MCF 10A (cell line): ENCODE data around the gene NDUFS8. TPM values are rescaled to one million over a fixed set of nuclear protein-coding genes. Genes with fewer than 3 reads are reported as not detected.

Source experiments
- BruUV-seq: library from RNA; stranded (reverse); fragments of 400-500 nt; replicated peaks from 2 replicates; lab custom pipeline; 2021; lab: Mats Ljungman, UMichigan
- CTCF ChIA-PET: fragments of 300-600 bp; sonication (Branson Sonifier 250); formaldehyde crosslinking; extraction: SDS; loops from one replicate; lab custom pipeline; 2021; ENCODE audit warnings: antibody characterized with exemption, inconsistent platforms; lab: Yijun Ruan, JAX
- POLR2A ChIA-PET: fragments of 300-600, 350-650 bp; sonication (Branson Sonifier 250); formaldehyde crosslinking; extraction: SDS; loops from one replicate; lab custom pipeline; 2020; ENCODE audit warnings: antibody characterized with exemption, inconsistent platforms; lab: Yijun Ruan, JAX
- DNase-seq: peaks from one replicate; pipeline ENCODE4 v3.0.0-alpha.2; 2018; ENCODE audit not compliant: unreplicated experiment
- H3K27ac Mint-ChIP-seq: one replicate; pipeline ENCODE4 v1.8.0; 2022; ENCODE audit warnings: mild to moderate bottlenecking, low read depth, mixed read lengths; ENCODE audit not compliant: unreplicated experiment
- H3K27me3 Mint-ChIP-seq: one replicate; pipeline ENCODE4 v1.8.0; 2022; ENCODE audit warnings: mixed read lengths; ENCODE audit not compliant: insufficient read depth, unreplicated experiment
- H3K36me3 Mint-ChIP-seq: one replicate; pipeline ENCODE4 v1.8.0; 2022; ENCODE audit warnings: mild to moderate bottlenecking, moderate library complexity, mixed read lengths; ENCODE audit not compliant: insufficient read depth, unreplicated experiment
- H3K4me1 Mint-ChIP-seq: one replicate; pipeline ENCODE4 v1.8.0; 2022; ENCODE audit warnings: mixed read lengths; ENCODE audit not compliant: insufficient read depth, unreplicated experiment
- H3K4me3 Mint-ChIP-seq: one replicate; pipeline ENCODE4 v1.8.0; 2022; ENCODE audit warnings: mild to moderate bottlenecking, moderate library complexity, mixed read lengths; ENCODE audit not compliant: unreplicated experiment
- H3K9me3 Mint-ChIP-seq: one replicate; pipeline ENCODE4 v1.8.0; 2022; ENCODE audit warnings: mixed read lengths; ENCODE audit not compliant: unreplicated experiment
- CTCF ChIP-seq: fragments of 200-600 bp; IDR thresholded peaks from one replicate; pipeline ENCODE4 v1.8.0; 2022; ENCODE audit warnings: antibody characterized with exemption, mild to moderate bottlenecking; ENCODE audit not compliant: unreplicated experiment
- intact Hi-C: fragments of 100-400 bp; cut with micrococcal nuclease; formaldehyde crosslinking; loops from 2 replicates; pipeline ENCODE4 v1.14.1; 2022
- total RNA-seq: library from RNA; stranded (reverse); gene quantifications from 2 replicates; pipeline ENCODE4 v1.2.3, GENCODE V29; 2022

NDUFS8 gene
- total RNA-seq, 1 experiment from 2014 or later: 211 TPM

- intact Hi-C loops: no loop called here
These were observed 8.0 kb upstream of the NDUFS8 start for GRCh38 chr11:68022531-68022930.

GRCh38 chr11:68024508-68024907 is 6.0 kb upstream of the NDUFS8 start:
- no peak for TF ChIP-seq CTCF
- BruUV-seq: no TSS peak
- CTCF ChIA-PET: interaction anchor here (1.2 kb wide), 1 partner anchor 22 kb away, joined by 5 read pairs; no protein-coding TSS in a partner anchor
- H3K27me3 Mint-ChIP-seq: no peaks in the 10 kb centered on the region
- H3K4me3 Mint-ChIP-seq: no peak overlapping the region
- no peak for DNase-seq
- no peaks in the 10 kb centered on the region for H3K9me3 Mint-ChIP-seq
- intact Hi-C loops: no loop called here
- peaks cover 65% of the 10 kb centered on the region for H3K36me3 Mint-ChIP-seq
- H3K27ac Mint-ChIP-seq: no peak overlapping the region
- POLR2A ChIA-PET: interaction anchor here (1.4 to 6.4 kb wide), 2 partner anchors 11 to 15 kb away, joined by 5 to 46 read pairs; partner anchors contain the start of gene ALDH3B1
- peaks cover 34% of the 10 kb centered on the region for H3K4me1 Mint-ChIP-seq

More at GRCh38 chr11:68022531-68022930, 8.0 kb upstream of the NDUFS8 start:
- Mint-ChIP-seq H3K27ac (no peak overlapping the region), H3K9me3 (no peaks in the 10 kb centered on the region), H3K36me3 (peaks cover 71% of the 10 kb centered on the region), H3K4me3 (no peak overlapping the region), H3K27me3 (no peaks in the 10 kb centered on the region), H3K4me1 (peaks cover 27% of the 10 kb centered on the region)
- no peak for DNase-seq
- CTCF ChIA-PET: interaction anchor here (0.7 to 4.1 kb wide), 4 partner anchors 8 to 21 kb away, joined by 3 to 34 read pairs (median 4); partner anchors contain the start of genes ALDH3B1 and NDUFS8
- no TSS peak for BruUV-seq
- POLR2A ChIA-PET: interaction anchor here (1.2 to 6.4 kb wide), 2 partner anchors 8 to 13 kb away, joined by 5 to 46 read pairs; partner anchors contain the start of genes ALDH3B1 and NDUFS8
- no peak for TF ChIP-seq CTCF

- ChIA-PET CTCF (interaction anchor here (0.6 to 1.2 kb wide), 2 partner anchors 23 to 32 kb away, joined by 4 to 5 read pairs; no protein-coding TSS in a partner anchor), POLR2A (no interaction called here)
- no peak overlapping the region for H3K4me3 Mint-ChIP-seq
- no peaks in the 10 kb centered on the region for H3K9me3 Mint-ChIP-seq
- no peak for DNase-seq
- H3K4me1 Mint-ChIP-seq: peaks cover 32% of the 10 kb centered on the region
- H3K27ac Mint-ChIP-seq: no peak overlapping the region
- H3K27me3 Mint-ChIP-seq: no peaks in the 10 kb centered on the region
- H3K36me3 Mint-ChIP-seq: peaks cover 63% of the 10 kb centered on the region
- no TSS peak for BruUV-seq
- intact Hi-C loops: no loop called here
- no peak for TF ChIP-seq CTCF
These were observed 5.4 kb upstream of the NDUFS8 start for GRCh38 chr11:68025047-68025446.

- ChIA-PET POLR2A (interaction anchor here (0.7 to 1.4 kb wide), 3 partner anchors 14 to 16 kb away, joined by 3 to 5 read pairs (median 3); partner anchors contain the start of gene ALDH3B1), CTCF (interaction anchor here (1.0 kb wide), 1 partner anchor 17 kb away, joined by 3 read pairs; no protein-coding TSS in a partner anchor)
- no peak for DNase-seq
- Mint-ChIP-seq H3K4me1 (peaks cover 23% of the 10 kb centered on the region), H3K36me3 (peaks cover 54% of the 10 kb centered on the region), H3K27ac (no peak overlapping the region), H3K4me3 (no peak overlapping the region), H3K9me3 (no peaks in the 10 kb centered on the region), H3K27me3 (no peaks in the 10 kb centered on the region)
- no TSS peak for BruUV-seq
- intact Hi-C loops: no loop called here
- no peak for TF ChIP-seq CTCF
These were observed 3.9 kb upstream of the NDUFS8 start for GRCh38 chr11:68026391-68027105.
